ENCODE data around the gene POU3F3.

DNA sequence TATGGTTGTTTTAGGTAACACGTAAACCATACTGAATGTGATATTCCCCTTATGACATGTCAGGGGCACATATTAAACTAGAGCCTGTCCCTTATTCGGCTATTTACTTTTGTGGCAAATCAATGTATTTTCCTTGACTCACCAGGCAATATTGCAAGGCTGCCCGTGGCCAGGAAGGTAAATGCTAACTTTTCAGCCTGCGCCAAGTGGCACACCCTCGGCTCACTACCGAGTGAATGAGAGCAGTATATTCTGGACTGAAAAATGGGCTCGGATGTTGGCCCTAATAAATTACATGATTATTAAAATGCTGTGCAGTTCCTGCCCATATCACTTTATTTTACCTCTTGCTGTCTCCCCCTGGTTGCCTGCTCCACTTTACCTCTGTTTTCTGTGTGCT is 46.7 kb downstream of the POU3F3 start:
- TF ChIP-seq, protein P1, sequence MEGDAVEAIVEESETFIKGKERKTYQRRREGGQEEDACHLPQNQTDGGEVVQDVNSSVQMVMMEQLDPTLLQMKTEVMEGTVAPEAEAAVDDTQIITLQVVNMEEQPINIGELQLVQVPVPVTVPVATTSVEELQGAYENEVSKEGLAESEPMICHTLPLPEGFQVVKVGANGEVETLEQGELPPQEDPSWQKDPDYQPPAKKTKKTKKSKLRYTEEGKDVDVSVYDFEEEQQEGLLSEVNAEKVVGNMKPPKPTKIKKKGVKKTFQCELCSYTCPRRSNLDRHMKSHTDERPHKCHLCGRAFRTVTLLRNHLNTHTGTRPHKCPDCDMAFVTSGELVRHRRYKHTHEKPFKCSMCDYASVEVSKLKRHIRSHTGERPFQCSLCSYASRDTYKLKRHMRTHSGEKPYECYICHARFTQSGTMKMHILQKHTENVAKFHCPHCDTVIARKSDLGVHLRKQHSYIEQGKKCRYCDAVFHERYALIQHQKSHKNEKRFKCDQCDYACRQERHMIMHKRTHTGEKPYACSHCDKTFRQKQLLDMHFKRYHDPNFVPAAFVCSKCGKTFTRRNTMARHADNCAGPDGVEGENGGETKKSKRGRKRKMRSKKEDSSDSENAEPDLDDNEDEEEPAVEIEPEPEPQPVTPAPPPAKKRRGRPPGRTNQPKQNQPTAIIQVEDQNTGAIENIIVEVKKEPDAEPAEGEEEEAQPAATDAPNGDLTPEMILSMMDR (conservative IDR thresholded peaks at IDR 0.05; ENCODE audit: low read length), result no peak
- TF ChIP-seq EZH2phosphoT487 (IDR thresholded peaks at IDR 0.05; ENCODE audit: borderline replicate concordance), result no peak
